ENCODE results near the gene RNU6-8.

RNU6-8 gene

GRCh38 chr14:32201816-32202490 lies 1.1 kb downstream of the RNU6-8 start, which contains the start of gene RNU6-7 (continued):
- TF ChIP-seq REST (tag by site-specific recombination; IDR thresholded peaks at IDR 0.05) (0 out of 2 replicates have a peak, but pooled peaks have one; percentile 11), ZNF660 (tag by site-specific recombination; IDR thresholded peaks at IDR 0.05) (0 out of 2 replicates have a peak, but pooled peaks have one; percentile 44), ZNF610 (tag by site-specific recombination; IDR thresholded peaks at IDR 0.05; ENCODE audit: borderline replicate concordance) (no peak), ZNF560 (tag by site-specific recombination; IDR thresholded peaks at IDR 0.05; ENCODE audit: borderline replicate concordance) (no peak), OSR2 (tag by site-specific recombination; IDR thresholded peaks at IDR 0.05) (no peak)

- POLR2A ChIA-PET, result interaction anchor here (2.9 kb wide), 1 partner anchor 124 kb away, joined by 36 read pairs; the partner anchor contains the start of gene ARHGAP5
- Histone ChIP-seq H3K36me3 (ENCODE audit: control insufficient read depth in 2 of 2, insufficient read depth in 1 of 2, low read length in 2 of 2) (no peaks in the 10 kb centered on the region), H3K4me1 (ENCODE audit: control insufficient read depth, insufficient read depth, low read length) (peaks cover 11% of the 10 kb centered on the region; the same call in 1 of the 2 replicates), H3K4me3 (ENCODE audit: low read depth, low read length) (peak overlapping the region; percentile 46), H3K27ac (ENCODE audit: extremely low read depth, low read depth, low read length) (peak overlapping the region; percentile 87), H3K9me3 (ENCODE audit: control insufficient read depth, insufficient read depth, low read depth, low read length) (no peaks in the 10 kb centered on the region)
- CTCF ChIA-PET, result no interaction called here
- no peak for TF ChIP-seq ZNF19 (tag by site-specific recombination; IDR thresholded peaks at IDR 0.05; ENCODE audit: low read depth)
- no peak for TF ChIP-seq ZNF138 (tag by site-specific recombination; IDR thresholded peaks at IDR 0.05; ENCODE audit: borderline replicate concordance)
- no peak for TF ChIP-seq ZNF184 (tag by site-specific recombination; IDR thresholded peaks at IDR 0.05)
- TF ChIP-seq ZNF155 (tag by site-specific recombination; IDR thresholded peaks at IDR 0.05), result no peak
- TF ChIP-seq BCL6B (tag by site-specific recombination; IDR thresholded peaks at IDR 0.05), result no peak
- no peak for TF ChIP-seq ZNF560 (tag by site-specific recombination; IDR thresholded peaks at IDR 0.05; ENCODE audit: borderline replicate concordance)
- TF ChIP-seq ZNF23 (tag by site-specific recombination; IDR thresholded peaks at IDR 0.05; ENCODE audit: borderline replicate concordance), result no peak
- no peak for TF ChIP-seq ZNF521 (tag by site-specific recombination; IDR thresholded peaks at IDR 0.05)
- TF ChIP-seq ZBTB1 (tag by site-specific recombination; IDR thresholded peaks at IDR 0.05), result no peak
- TF ChIP-seq ZNF324 (tag by site-specific recombination; IDR thresholded peaks at IDR 0.05), result no peak
- TF ChIP-seq ZBTB44 (tag by site-specific recombination; IDR thresholded peaks at IDR 0.05), result no peak
- TF ChIP-seq ZSCAN16 (tag by site-specific recombination; IDR thresholded peaks at IDR 0.05), result no peak
- TF ChIP-seq PRDM10 (tag by site-specific recombination; IDR thresholded peaks at IDR 0.05), result no peak; the same call in 1 of the 2 replicates
- TF ChIP-seq SP7 (tag by site-specific recombination; IDR thresholded peaks at IDR 0.05), result no peak
- no peak for TF ChIP-seq YY2 (tag by site-specific recombination; IDR thresholded peaks at IDR 0.05)
- TF ChIP-seq REPIN1 (tag by site-specific recombination; IDR thresholded peaks at IDR 0.05; ENCODE audit: low read depth), result no peak
- no peak for TF ChIP-seq ZNF561 (tag by site-specific recombination; IDR thresholded peaks at IDR 0.05; ENCODE audit: borderline replicate concordance)
- no peak for TF ChIP-seq ZSCAN23 (tag by site-specific recombination; IDR thresholded peaks at IDR 0.05)
- TF ChIP-seq ZNF830 (tag by site-specific recombination; IDR thresholded peaks at IDR 0.05; ENCODE audit: low read depth), result no peak
- no peak for TF ChIP-seq ZFHX2 (tag by site-specific recombination; conservative IDR thresholded peaks at IDR 0.05)
- no peak for TF ChIP-seq ZNF354C (tag by site-specific recombination; IDR thresholded peaks at IDR 0.05; ENCODE audit: borderline replicate concordance, low read depth)
These were observed 1.8 kb downstream of the RNU6-8 start for GRCh38 chr14:32201193-32201815.

All from HEK293 (cell line).